ENCODE results near the gene HTRA1. TPM values are rescaled to one million over a fixed set of nuclear protein-coding genes. Genes with fewer than 3 reads are reported as not detected.

HTRA1 gene
- polyA plus RNA-seq, 3 donors = 21.4 to 244 (median 76.1) TPM

- WGBS, 3 donors = 62 to 76% (median 72%) methylated on average over 14 of the region's 14 CpGs
- H3K27ac ChIP-seq (ENCODE audit: low read depth, low read length) = no peak overlapping the region
Observed at GRCh38 chr10:122450353-122450990, 10.9 kb upstream of the HTRA1 start.

- no peak overlapping the region for H3K27ac ChIP-seq (ENCODE audit: low read depth, low read length)
- WGBS, 3 donors = 85 to 90% (median 89%) methylated on average over 3 of the region's 3 CpGs
Observed at GRCh38 chr10:122454071-122454470, 7.3 kb upstream of the HTRA1 start.

GRCh38 chr10:122454603-122455080, 6.7 kb upstream of the HTRA1 start, which contains the start of gene ARMS2:
Gene ARMS2 (plus strand): TSS chr10:122454653. CDS start chr10:122454728, 75 bp downstream.
- WGBS, 3 donors = 81 to 83% (median 82%) methylated on average over 6 to 7 of the region's 7 CpGs
- H3K27ac ChIP-seq (ENCODE audit: low read depth, low read length) = no peak within 1 kb of the TSS

- 90 to 93% (median 92%) methylated on average over 11 of the region's 11 CpGs for WGBS, 3 donors
Observed at GRCh38 chr10:122455376-122456079, 5.8 kb upstream of the HTRA1 start.

GRCh38 chr10:122457934-122458333, 3.4 kb upstream of the HTRA1 start:
- no peak overlapping the region for H3K27ac ChIP-seq (ENCODE audit: low read depth, low read length)
- 62 to 70% (median 69%) methylated on average over 5 of the region's 5 CpGs for WGBS, 3 donors

More at GRCh38 chr10:122455376-122456079, 5.8 kb upstream of the HTRA1 start:
- no peak overlapping the region for H3K27ac ChIP-seq (ENCODE audit: low read depth, low read length)

- H3K27ac ChIP-seq (ENCODE audit: low read depth, low read length) = no peak overlapping the region
- WGBS, 3 donors = 77 to 81% (median 79%) methylated on average over 6 of the region's 6 CpGs
Observed at GRCh38 chr10:122458693-122459092, 2.7 kb upstream of the HTRA1 start.

- WGBS, 3 donors = 62 to 76% (median 64%) methylated on average over 14 of the region's 14 CpGs
- no peak overlapping the region for H3K27ac ChIP-seq (ENCODE audit: low read depth, low read length)
Observed at GRCh38 chr10:122459561-122460273, 1.6 kb upstream of the HTRA1 start.

- H3K27ac ChIP-seq (ENCODE audit: low read depth, low read length) = no peak overlapping the region
- 1 to 2% (median 1%) methylated on average over 34 to 40 of the region's 40 CpGs for WGBS, 3 donors
Observed at GRCh38 chr10:122460891-122461293, 461 bp upstream of the HTRA1 start.

- WGBS, 3 donors = 1% methylated on average over 59 to 95 of the region's 95 CpGs
- peak overlapping the region; percentile 60 for H3K27ac ChIP-seq (ENCODE audit: low read depth, low read length)
Observed at GRCh38 chr10:122461729-122462532, 578 bp downstream of the HTRA1 start.

GRCh38 chr10:122462533-122463465, 1.4 kb downstream of the HTRA1 start:
- no peak overlapping the region for H3K27ac ChIP-seq (ENCODE audit: low read depth, low read length)
- WGBS, 3 donors = 11 to 28% (median 16%) methylated on average over 47 of the region's 47 CpGs

- 73 to 80% (median 78%) methylated on average over 17 of the region's 17 CpGs for WGBS, 3 donors
- no peak overlapping the region for H3K27ac ChIP-seq (ENCODE audit: low read depth, low read length)
Observed at GRCh38 chr10:122463466-122464249, 2.3 kb downstream of the HTRA1 start.

- WGBS, 3 donors = 72 to 91% (median 85%) methylated on average over 4 of the region's 4 CpGs
- H3K27ac ChIP-seq (ENCODE audit: low read depth, low read length) = no peak overlapping the region
Observed at GRCh38 chr10:122464250-122464510, 2.8 kb downstream of the HTRA1 start.

- H3K27ac ChIP-seq (ENCODE audit: low read depth, low read length) = no peak overlapping the region
- 90 to 97% (median 91%) methylated on average over 11 of the region's 11 CpGs for WGBS, 3 donors
Observed at GRCh38 chr10:122464586-122464985, 3.2 kb downstream of the HTRA1 start.

GRCh38 chr10:122465401-122466040, 4.2 kb downstream of the HTRA1 start:
- WGBS, 3 donors = 59 to 79% (median 79%) methylated on average over 6 of the region's 6 CpGs

GRCh38 chr10:122466951-122467381, 5.6 kb downstream of the HTRA1 start:
- 78 to 91% (median 86%) methylated on average over 8 of the region's 8 CpGs for WGBS, 3 donors
- no peak overlapping the region for H3K27ac ChIP-seq (ENCODE audit: low read depth, low read length)

More at GRCh38 chr10:122465401-122466040, 4.2 kb downstream of the HTRA1 start:
- H3K27ac ChIP-seq (ENCODE audit: low read depth, low read length) = no peak overlapping the region

GRCh38 chr10:122467701-122468100, 6.3 kb downstream of the HTRA1 start:
- no peak overlapping the region for H3K27ac ChIP-seq (ENCODE audit: low read depth, low read length)
- 79 to 89% (median 89%) methylated on average over 6 of the region's 6 CpGs for WGBS, 3 donors
